BLaER1 (cell line): ENCODE results near the gene CDK5.

Experiments
- H3K27ac ChIP-seq: shearing (Covaris generic); formaldehyde crosslinking; 2 replicates; pipeline ENCODE4 v1.8.1; 2022
- H3K27me3 ChIP-seq: shearing (Covaris generic); formaldehyde crosslinking; 2 replicates; pipeline ENCODE4 v1.8.1; 2022
- H3K36me3 ChIP-seq: shearing (Covaris generic); formaldehyde crosslinking; 2 replicates; pipeline ENCODE4 v1.8.1; 2022
- H3K4me1 ChIP-seq: shearing (Covaris generic); formaldehyde crosslinking; 2 replicates; pipeline ENCODE4 v1.8.1; 2022
- H3K4me2 ChIP-seq: shearing (Covaris generic); formaldehyde crosslinking; 2 replicates; pipeline ENCODE4 v1.8.1; 2022
- H3K4me3 ChIP-seq: shearing (Covaris generic); formaldehyde crosslinking; 2 replicates; pipeline ENCODE4 v1.8.1; 2022
- H3K9ac ChIP-seq: shearing (Covaris generic); formaldehyde crosslinking; 2 replicates; pipeline ENCODE4 v1.8.1; 2022
- H3K9me3 ChIP-seq: shearing (Covaris generic); formaldehyde crosslinking; 2 replicates; pipeline ENCODE4 v1.8.1; 2022
- H4K20me1 ChIP-seq: shearing (Covaris generic); formaldehyde crosslinking; 2 replicates; pipeline ENCODE4 v1.8.1; 2022
- Cebpa-rat ChIP-seq: shearing (Covaris generic); IDR thresholded peaks from 2 replicates; pipeline ENCODE4 v1.8.1; 2022

Gene CDK5

GRCh38 chr7:151039850-151040548, 17.7 kb downstream of the CDK5 start:
- Histone ChIP-seq H3K4me2 (peak overlapping the region; percentile 83), H3K9me3 (no peaks in the 10 kb centered on the region), H4K20me1 (peaks cover 16% of the 10 kb centered on the region), H3K27ac (peak overlapping the region; percentile 57; the same call in 1 of the 2 replicates), H3K36me3 (peaks cover 34% of the 10 kb centered on the region), H3K9ac (0 out of 2 replicates have a peak overlapping the region, but pooled peaks have one; percentile 17), H3K4me1 (peaks cover 33% of the 10 kb centered on the region), H3K27me3 (no peaks in the 10 kb centered on the region), H3K4me3 (no peak overlapping the region)
- TF ChIP-seq Cebpa-rat: no peak

- H3K36me3 ChIP-seq: peaks cover 40% of the 10 kb centered on the region
- H4K20me1 ChIP-seq: peaks cover 16% of the 10 kb centered on the region
- peak overlapping the region; percentile 75 for H3K27ac ChIP-seq
- TF ChIP-seq Cebpa-rat: no peak
- peak overlapping the region; percentile 83 for H3K4me2 ChIP-seq
- H3K4me3 ChIP-seq: no peak overlapping the region
- no peaks in the 10 kb centered on the region for H3K27me3 ChIP-seq
- H3K4me1 ChIP-seq: peaks cover 33% of the 10 kb centered on the region
- H3K9me3 ChIP-seq: no peaks in the 10 kb centered on the region
- peak overlapping the region; percentile 57; the same call in 1 of the 2 replicates for H3K9ac ChIP-seq
Observed at GRCh38 chr7:151038951-151039849, 18.5 kb downstream of the CDK5 start.

GRCh38 chr7:151035902-151036301, 21.8 kb downstream of the CDK5 start:
- H3K36me3 ChIP-seq: peaks cover 51% of the 10 kb centered on the region
- H3K27ac ChIP-seq: no peak overlapping the region
- peaks cover 22% of the 10 kb centered on the region for H4K20me1 ChIP-seq
- TF ChIP-seq Cebpa-rat: no peak
- no peak overlapping the region for H3K4me3 ChIP-seq
- H3K9ac ChIP-seq: no peak overlapping the region
- H3K4me1 ChIP-seq: peaks cover 33% of the 10 kb centered on the region
- no peak overlapping the region for H3K4me2 ChIP-seq
- no peaks in the 10 kb centered on the region for H3K27me3 ChIP-seq
- H3K9me3 ChIP-seq: no peaks in the 10 kb centered on the region

GRCh38 chr7:151035026-151035717, 22.5 kb downstream of the CDK5 start:
- no peak overlapping the region for H3K9ac ChIP-seq
- H3K4me1 ChIP-seq: peaks cover 26% of the 10 kb centered on the region
- peaks cover 51% of the 10 kb centered on the region for H3K36me3 ChIP-seq

GRCh38 chr7:151034312-151035025, 23.2 kb downstream of the CDK5 start:
- H3K4me2 ChIP-seq: no peak overlapping the region
- H3K4me1 ChIP-seq: peaks cover 26% of the 10 kb centered on the region
- H3K27me3 ChIP-seq: no peaks in the 10 kb centered on the region
- no peak overlapping the region for H3K9ac ChIP-seq
- no peak for TF ChIP-seq Cebpa-rat
- no peak overlapping the region for H3K27ac ChIP-seq
- H4K20me1 ChIP-seq: peaks cover 9% of the 10 kb centered on the region
- no peak overlapping the region for H3K4me3 ChIP-seq
- H3K36me3 ChIP-seq: peaks cover 51% of the 10 kb centered on the region
- H3K9me3 ChIP-seq: no peaks in the 10 kb centered on the region

More at GRCh38 chr7:151035026-151035717, 22.5 kb downstream of the CDK5 start:
- H3K27ac ChIP-seq: no peak overlapping the region
- no peak overlapping the region for H3K4me2 ChIP-seq
- H3K9me3 ChIP-seq: no peaks in the 10 kb centered on the region
- H4K20me1 ChIP-seq: peaks cover 16% of the 10 kb centered on the region
- H3K27me3 ChIP-seq: no peaks in the 10 kb centered on the region
- no peak overlapping the region for H3K4me3 ChIP-seq
- no peak for TF ChIP-seq Cebpa-rat

- H3K4me3 ChIP-seq: no peak overlapping the region
- no peak overlapping the region for H3K9ac ChIP-seq
- H3K4me1 ChIP-seq: peaks cover 26% of the 10 kb centered on the region
- H3K27ac ChIP-seq: no peak overlapping the region
- no peaks in the 10 kb centered on the region for H3K9me3 ChIP-seq
- peaks cover 51% of the 10 kb centered on the region for H3K36me3 ChIP-seq
- 0 out of 2 replicates have a peak, but pooled peaks cover 7% of the 10 kb centered on the region for H4K20me1 ChIP-seq
- no peak overlapping the region for H3K4me2 ChIP-seq
- H3K27me3 ChIP-seq: no peaks in the 10 kb centered on the region
- no peak for TF ChIP-seq Cebpa-rat
Observed at GRCh38 chr7:151033864-151034249, 23.8 kb downstream of the CDK5 start.

GRCh38 chr7:151032936-151033863, 24.5 kb downstream of the CDK5 start:
- Histone ChIP-seq H3K27me3 (no peaks in the 10 kb centered on the region), H3K4me3 (no peak overlapping the region), H3K4me2 (no peak overlapping the region), H3K36me3 (peaks cover 51% of the 10 kb centered on the region), H3K9me3 (no peaks in the 10 kb centered on the region), H3K27ac (no peak overlapping the region), H3K9ac (0 out of 2 replicates have a peak overlapping the region, but pooled peaks have one; percentile 6), H3K4me1 (peaks cover 20% of the 10 kb centered on the region), H4K20me1 (0 out of 2 replicates have a peak, but pooled peaks cover 7% of the 10 kb centered on the region)
- TF ChIP-seq Cebpa-rat: no peak

GRCh38 chr7:151031011-151031410, 26.7 kb downstream of the CDK5 start:
- TF ChIP-seq Cebpa-rat: no peak
- H3K27me3 ChIP-seq: peaks cover under 1% of the 10 kb centered on the region; the same call in 1 of the 2 replicates
- no peak overlapping the region for H3K4me2 ChIP-seq
- 0 out of 2 replicates have a peak overlapping the region, but pooled peaks have one; percentile 15 for H3K9ac ChIP-seq
- no peak overlapping the region for H3K27ac ChIP-seq
- peaks cover 33% of the 10 kb centered on the region for H3K36me3 ChIP-seq
- H3K4me3 ChIP-seq: no peak overlapping the region
- H3K4me1 ChIP-seq: peaks cover 21% of the 10 kb centered on the region
- no peaks in the 10 kb centered on the region for H3K9me3 ChIP-seq
- H4K20me1 ChIP-seq: 0 out of 2 replicates have a peak, but pooled peaks cover 7% of the 10 kb centered on the region
